ENCODE data around the gene HSPE1.

- TF ChIP-seq EZH2 (IDR thresholded peaks at IDR 0.05; ENCODE audit: low read length, unreplicated experiment) (no peak), EZH2phosphoT487 (IDR thresholded peaks at IDR 0.05; ENCODE audit: borderline replicate concordance, low read length) (no peak)
Measured at GRCh38 chr2:197487385-197487784, 12.8 kb upstream of the HSPE1 start.
